RWPE1 (cell line): ENCODE data around the gene FMN2.

Experiments used
- CTCF ChIA-PET: fragments of 350-600 bp; sonication (Branson Sonifier 250); formaldehyde crosslinking; extraction: SDS; loops from one replicate; lab custom pipeline; 2021; lab: Yijun Ruan, JAX
- POLR2A ChIA-PET: fragments of 400-600 bp; formaldehyde crosslinking; extraction: SDS; loops from one replicate; lab custom pipeline; 2020; ENCODE audit warnings: antibody characterized with exemption; ENCODE audit not compliant: low non-redundant PET; lab: Yijun Ruan, JAX
- DNase-seq: peaks from one replicate; pipeline ENCODE4 v3.0.0; 2012; ENCODE audit warnings: low spot score
- H3K27ac ChIP-seq: fragments of 450-650 bp; 2 replicates; pipeline ENCODE4 v1.5.1; 2017
- TF ChIP-seq, protein P1 (sequence below): fragments of 450-650 bp; conservative IDR thresholded peaks from 2 replicates; pipeline ENCODE4 v1.5.1; 2017; ENCODE audit warnings: low read depth, mild to moderate bottlenecking

The FMN2 gene

GRCh38 chr1:240101306-240101705 lies 9.6 kb downstream of the FMN2 start:
- no peak for DNase-seq
- ChIA-PET CTCF (no interaction called here), POLR2A (no interaction called here)
- no peak overlapping the region for H3K27ac ChIP-seq
- TF ChIP-seq, protein P1, sequence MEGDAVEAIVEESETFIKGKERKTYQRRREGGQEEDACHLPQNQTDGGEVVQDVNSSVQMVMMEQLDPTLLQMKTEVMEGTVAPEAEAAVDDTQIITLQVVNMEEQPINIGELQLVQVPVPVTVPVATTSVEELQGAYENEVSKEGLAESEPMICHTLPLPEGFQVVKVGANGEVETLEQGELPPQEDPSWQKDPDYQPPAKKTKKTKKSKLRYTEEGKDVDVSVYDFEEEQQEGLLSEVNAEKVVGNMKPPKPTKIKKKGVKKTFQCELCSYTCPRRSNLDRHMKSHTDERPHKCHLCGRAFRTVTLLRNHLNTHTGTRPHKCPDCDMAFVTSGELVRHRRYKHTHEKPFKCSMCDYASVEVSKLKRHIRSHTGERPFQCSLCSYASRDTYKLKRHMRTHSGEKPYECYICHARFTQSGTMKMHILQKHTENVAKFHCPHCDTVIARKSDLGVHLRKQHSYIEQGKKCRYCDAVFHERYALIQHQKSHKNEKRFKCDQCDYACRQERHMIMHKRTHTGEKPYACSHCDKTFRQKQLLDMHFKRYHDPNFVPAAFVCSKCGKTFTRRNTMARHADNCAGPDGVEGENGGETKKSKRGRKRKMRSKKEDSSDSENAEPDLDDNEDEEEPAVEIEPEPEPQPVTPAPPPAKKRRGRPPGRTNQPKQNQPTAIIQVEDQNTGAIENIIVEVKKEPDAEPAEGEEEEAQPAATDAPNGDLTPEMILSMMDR, result no peak

- H3K27ac ChIP-seq, result no peak overlapping the region
- no peak for DNase-seq
- TF ChIP-seq, protein P1, result no peak
- POLR2A ChIA-PET, result no interaction called here
- CTCF ChIA-PET, result no interaction called here
Measured at GRCh38 chr1:240101737-240102136, 10.1 kb downstream of the FMN2 start.

DNA sequence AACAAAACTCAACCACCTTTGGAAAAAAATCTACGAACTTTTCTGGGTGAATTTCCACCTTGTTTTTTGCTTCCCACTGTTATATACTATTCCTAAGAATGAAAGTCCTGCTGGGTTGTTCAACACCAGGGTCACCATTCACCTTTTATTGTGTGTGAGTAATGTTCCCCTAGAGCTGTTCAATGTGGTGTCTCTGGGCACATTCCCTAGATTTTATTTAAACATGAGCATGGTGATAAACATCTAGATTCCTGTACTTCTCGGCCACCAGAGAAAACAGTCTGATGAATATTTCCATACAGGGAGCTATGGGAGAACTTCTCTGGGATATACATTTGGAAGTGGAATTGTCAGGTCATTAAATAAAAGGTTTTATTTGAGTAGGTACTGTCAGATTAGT lies 13.0 kb downstream of the FMN2 start:
- CTCF ChIA-PET, result no interaction called here
- POLR2A ChIA-PET, result no interaction called here
- DNase-seq, result no peak
- TF ChIP-seq, protein P1, result no peak
- H3K27ac ChIP-seq, result no peak overlapping the region

GRCh38 chr1:240107058-240107684 lies 15.5 kb downstream of the FMN2 start:
- H3K27ac ChIP-seq, result no peak overlapping the region
- no peak for DNase-seq
- CTCF ChIA-PET, result interaction anchor here (0.7 kb wide), 1 partner anchor 527 kb away, joined by 3 read pairs; no protein-coding TSS in a partner anchor
- TF ChIP-seq, protein P1, result no peak
- POLR2A ChIA-PET, result no interaction called here

GRCh38 chr1:240109130-240109529 lies 17.4 kb downstream of the FMN2 start:
- no peak overlapping the region for H3K27ac ChIP-seq
- DNase-seq, result no peak
- TF ChIP-seq, protein P1, result no peak
- POLR2A ChIA-PET, result no interaction called here
- CTCF ChIA-PET, result no interaction called here

- no peak overlapping the region for H3K27ac ChIP-seq
- no peak for DNase-seq
- TF ChIP-seq, protein P1, result no peak
- ChIA-PET POLR2A (no interaction called here), CTCF (interaction anchor here (0.5 kb wide), 1 partner anchor 74 kb away, joined by 3 read pairs; no protein-coding TSS in a partner anchor)
Measured at GRCh38 chr1:240109920-240110636, 18.4 kb downstream of the FMN2 start.
